ENCODE data around the gene CMBL.
"Not testable (repeated sequence)": the region's sequence is repeated elsewhere in the genome, so short reads cannot be mapped to it uniquely, and the experiment has no call there.

Gene CMBL

DNA sequence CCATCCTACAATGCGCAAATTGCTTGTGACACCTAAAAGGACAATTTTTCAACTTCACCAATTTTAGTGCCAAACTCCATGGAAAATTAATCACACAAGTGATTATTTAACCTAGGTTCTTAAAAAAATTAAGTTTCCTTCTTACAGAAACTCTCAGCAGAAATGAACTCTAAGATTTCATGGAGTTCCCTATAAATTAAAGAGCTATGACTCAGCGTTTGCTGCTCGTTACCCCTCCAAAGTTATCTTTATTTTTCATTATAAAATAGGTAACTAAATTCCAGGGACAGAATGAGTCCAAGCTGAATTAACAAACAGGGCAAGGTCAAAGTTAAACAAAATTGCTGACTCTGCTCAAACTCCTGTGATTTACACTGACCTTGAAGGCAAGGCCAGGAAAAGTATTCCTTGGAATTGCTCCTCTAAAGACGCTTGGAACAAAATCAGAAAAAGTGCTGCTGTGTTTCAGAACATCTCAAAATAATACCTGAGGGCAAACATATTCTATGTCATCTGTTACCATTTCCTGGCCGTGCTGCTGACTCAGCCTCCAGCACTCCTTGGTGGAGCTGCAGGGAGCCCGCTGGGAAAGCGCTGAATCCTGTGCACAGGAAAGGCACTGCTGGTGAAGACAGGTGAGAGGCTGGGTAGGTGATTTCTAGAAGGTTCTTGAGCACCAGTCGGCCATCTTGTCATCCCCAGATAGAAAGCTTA, 2.5 kb upstream of the CMBL start:
- DNase-seq, result no peak

GRCh38 chr5:10308844-10309243, 1.1 kb upstream of the CMBL start:
- DNase-seq, result no peak

GRCh38 chr5:10306806-10307205, 896 bp downstream of the CMBL start:
- no peak for DNase-seq

DNA sequence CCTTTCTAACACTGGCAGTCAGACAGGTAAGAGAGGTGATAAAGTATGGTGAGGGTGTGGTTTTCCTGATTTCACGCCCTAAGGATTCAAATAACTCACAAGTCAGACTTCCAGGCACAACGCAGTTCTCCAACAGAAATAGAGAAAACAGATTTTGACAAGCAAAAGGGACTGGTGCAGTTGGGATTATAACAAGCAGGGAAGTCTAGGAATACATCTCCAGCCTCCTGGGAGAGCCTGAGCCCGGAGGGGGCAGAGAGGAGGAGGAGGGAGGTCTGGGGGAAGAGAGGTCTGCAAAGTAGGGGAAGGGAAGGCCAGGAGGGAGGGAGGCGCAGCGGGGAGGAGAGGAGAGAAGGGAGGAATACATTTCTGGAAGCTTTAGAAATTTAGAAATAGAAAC, 1.6 kb downstream of the CMBL start:
- DNase-seq, result no peak

GRCh38 chr5:10304932-10305331, 2.8 kb downstream of the CMBL start:
- DNase-seq, result no peak

DNA sequence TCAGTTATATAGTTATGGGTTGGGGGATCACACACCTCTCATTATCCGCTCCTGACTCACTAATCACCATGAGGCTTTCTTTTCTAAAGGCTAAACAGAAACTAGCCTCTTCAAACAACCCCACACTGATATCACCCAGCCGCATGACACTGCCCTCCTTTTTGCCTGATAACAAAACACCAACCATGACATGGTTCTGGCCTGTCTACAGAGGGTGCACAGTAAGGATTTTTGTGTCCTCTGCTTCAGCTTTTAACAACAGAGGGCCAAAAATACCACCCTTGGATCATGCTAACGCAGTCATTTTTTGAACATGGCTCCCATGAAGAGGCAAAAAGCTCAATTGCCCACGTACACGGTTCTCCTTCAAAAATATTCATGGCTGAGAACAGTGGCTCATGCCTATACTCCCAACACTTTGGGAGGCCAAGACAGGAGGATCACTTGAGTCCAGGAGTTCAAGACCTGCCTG, 4.0 kb downstream of the CMBL start:
- DNase-seq, result no peak

GRCh38 chr5:10303201-10303600, 4.5 kb downstream of the CMBL start:
- DNase-seq, result no peak

GRCh38 chr5:10301842-10302610, 5.7 kb downstream of the CMBL start:
- DNase-seq, result no peak

GRCh38 chr5:10301266-10301665, 6.4 kb downstream of the CMBL start:
- no peak for DNase-seq

- no peak for DNase-seq
Measured at GRCh38 chr5:10300246-10300645, 7.5 kb downstream of the CMBL start.

DNA sequence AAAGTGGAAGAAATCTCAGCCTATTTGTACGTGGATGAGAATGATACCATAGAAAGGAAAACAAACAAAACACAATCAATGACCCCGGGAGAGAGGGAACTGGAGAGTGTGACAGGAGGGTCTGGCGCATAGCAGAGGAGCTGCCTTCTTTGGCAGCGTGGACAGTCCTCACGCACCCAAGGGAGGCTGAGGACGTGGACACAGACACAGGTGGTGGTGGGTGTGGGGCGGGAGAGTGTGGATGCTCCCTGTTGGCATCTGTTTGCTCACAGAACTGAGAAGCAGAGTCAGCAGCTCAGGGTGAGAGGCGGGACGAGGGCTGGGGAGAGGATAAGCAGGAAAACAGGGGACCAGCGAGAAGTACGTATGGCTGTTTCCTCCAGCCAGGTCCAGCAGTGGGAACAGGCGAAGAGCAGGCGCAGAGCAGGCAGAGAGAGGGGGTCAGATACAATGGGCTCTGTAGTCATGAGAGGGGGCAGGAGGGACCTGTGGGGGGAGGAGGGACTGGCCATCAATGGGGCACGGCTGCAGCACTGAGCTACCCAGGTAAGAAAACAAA, 10.0 kb downstream of the CMBL start:
- no peak for DNase-seq

DNA sequence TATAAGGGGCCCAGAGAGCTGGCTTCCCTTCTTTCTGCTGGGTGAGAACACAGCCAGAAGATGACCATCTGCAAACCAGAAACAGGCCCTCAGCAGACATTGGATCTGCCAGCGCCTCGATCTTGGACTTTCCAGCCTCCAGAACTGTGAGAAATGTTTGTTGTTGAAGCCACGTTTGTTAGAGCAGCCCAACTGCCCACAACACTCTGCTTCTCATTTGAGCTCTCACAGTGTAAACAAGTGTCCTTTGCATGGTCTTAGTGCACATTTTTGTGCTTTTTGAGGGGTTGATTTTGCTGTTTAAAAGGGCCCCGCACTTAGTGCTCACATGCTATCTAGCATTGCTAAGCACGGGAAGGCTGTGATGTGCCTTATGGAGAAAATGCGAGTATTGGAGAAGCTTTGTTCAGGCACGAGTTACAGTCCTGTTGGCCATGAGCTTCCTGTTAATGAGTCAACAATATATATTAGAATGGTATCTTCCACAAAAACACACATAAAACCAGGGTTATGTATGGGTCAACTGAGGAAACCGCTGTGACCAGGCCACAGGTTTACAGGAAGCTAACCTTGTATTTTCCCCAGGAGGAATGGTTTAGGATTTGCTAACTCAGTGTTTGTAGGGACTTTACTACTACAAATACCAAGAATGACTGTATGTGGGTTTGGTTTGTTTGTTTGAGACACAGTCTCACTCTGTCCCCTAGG, 11.9 kb downstream of the CMBL start:
- DNase-seq, result no peak

- no peak for DNase-seq
Measured at GRCh38 chr5:10293907-10294662, 13.6 kb downstream of the CMBL start.

DNA sequence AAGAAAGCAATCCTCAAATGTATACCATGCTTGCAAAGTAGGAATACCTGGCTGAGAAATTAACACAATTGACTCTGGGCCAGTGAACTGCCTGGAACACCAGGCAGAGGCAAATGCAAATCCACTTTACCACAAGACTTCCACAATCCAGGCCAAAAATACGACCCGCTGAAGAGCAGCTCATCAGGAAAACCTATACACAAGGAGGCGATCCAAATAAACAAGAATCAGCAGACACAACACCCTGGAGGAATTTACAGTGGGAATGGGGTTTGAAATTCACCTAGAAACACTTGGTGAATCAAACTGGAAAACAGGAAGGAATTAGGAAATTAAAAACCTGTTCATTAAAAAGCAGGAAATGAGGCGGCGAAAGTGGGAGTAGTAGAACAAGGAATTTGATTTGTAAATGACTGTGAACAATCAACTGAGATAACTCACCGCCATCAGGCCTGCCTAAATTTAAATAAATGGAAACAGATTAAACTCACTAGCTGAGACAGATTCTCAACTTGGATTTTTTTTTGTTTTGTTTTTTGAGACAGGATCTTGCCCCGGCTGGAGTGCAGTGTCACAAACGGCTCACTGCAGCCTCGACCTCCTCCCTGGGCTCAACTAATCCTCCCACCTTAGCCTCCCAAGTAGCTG, 15.9 kb downstream of the CMBL start:
- DNase-seq, result no peak

- no peak for DNase-seq
Measured at GRCh38 chr5:10290438-10290837, 17.3 kb downstream of the CMBL start.

- DNase-seq, result no peak
Measured at GRCh38 chr5:10289991-10290390, 17.7 kb downstream of the CMBL start.

DNA sequence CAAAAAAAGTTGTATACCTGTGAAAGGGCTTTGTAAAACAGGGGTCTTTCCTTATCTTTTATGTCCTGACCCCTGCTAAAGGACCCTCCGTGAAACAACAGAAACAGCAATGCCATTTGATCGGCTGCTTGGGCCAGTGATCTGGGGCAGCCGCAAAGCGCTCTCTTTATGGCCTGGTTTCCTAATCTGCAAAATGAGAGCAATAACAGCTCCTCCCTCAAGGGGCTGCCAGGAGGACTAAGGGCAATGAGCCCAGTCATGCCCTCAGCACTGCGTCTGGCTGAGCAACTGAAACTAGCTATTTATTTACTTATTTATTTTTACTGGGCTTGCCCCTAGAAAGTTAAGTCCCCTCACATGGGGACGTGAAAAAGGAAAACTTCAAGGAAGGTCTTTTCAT, 18.3 kb downstream of the CMBL start:
- no peak for DNase-seq

- no peak for DNase-seq
Measured at GRCh38 chr5:10288592-10289219, 19.0 kb downstream of the CMBL start.

DNA sequence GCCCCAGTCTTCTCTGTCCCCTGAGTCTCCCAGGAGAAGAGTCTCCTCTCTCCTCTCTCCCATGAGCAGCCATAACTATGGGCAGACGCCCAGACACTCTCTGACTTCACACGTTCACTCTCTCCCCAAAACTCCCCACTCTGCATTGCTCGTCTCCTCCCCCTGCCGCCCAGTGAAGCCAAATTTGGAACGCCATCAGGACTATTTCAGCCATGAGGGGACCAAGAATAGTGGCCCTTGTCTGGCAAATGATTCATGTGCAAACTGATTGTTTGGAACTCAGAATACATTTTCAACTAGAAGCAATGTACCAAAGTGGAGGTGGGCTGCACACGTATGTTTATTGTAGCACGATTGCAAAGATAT, 20.9 kb downstream of the CMBL start:
- no peak for DNase-seq

DNA sequence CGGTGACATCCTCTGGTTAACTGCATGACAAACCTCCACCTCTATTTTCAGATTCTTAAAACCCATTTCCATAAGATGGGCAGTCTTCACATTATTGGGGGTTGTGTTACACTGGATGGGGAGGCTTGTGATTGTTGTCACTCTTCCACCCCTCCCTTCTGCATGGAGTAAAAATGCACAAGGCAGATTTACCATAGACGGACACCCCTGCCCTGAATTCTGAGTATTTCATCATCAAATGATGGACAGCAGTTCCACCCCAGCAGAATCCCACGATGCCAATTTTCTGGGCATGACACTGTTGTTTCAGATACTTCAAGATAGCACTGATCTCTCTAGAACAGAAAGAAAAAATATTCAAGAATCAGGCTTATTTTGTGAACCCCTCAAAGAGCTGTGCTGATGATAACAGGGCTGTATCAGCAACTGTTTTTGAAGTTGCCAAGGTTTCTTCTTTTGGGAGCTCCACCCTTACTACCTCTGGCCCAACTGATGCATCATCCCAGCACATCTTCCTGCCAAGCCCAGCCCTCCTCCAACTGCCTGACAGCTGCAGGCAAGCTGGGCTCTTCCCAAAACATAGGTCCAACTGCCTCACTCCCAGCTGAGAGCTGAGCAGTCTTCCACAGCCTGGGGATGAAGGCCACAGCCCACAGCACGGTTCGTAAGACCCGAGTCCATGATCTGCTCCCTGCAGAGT, 21.4 kb downstream of the CMBL start:
- DNase-seq, result no peak

DNA sequence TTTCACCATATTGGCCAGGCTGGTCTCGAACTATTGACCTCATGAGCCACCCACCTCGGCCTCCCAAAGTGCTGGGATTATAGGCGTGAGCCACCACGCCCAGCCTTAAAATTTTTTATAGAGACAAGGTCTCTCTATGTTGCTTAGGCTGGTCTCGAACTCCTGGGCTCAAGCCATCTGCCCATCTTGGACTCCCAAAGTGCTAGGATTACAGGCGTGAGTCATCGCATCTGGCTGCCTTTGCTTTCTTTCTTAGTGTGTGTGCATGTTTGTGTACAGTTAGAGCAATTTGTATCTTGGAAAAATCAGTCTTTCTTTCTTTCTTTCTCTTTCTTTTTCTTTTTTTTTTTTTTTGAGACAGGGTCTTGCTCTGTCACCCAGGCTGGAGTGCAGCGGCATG, 22.3 kb downstream of the CMBL start:
- not testable (repeated sequence) for DNase-seq
